Calu3 (cell line): ENCODE measurements around the gene TEDDM1. TPM values are rescaled to one million over a fixed set of nuclear protein-coding genes. Genes with fewer than 3 reads are reported as not detected.

Experiments
- BruUV-seq: library from RNA; stranded (reverse); fragments of 400-500 nt; replicated peaks from 2 replicates; lab custom pipeline; 2021; lab: Mats Ljungman, UMichigan
- CTCF ChIA-PET: fragments of 300-600 bp; sonication (Branson Sonifier 250); formaldehyde crosslinking; loops from one replicate; lab custom pipeline; 2022; ENCODE audit warnings: antibody characterized with exemption; lab: Charles Lee
- DNase-seq: peaks from one replicate; pipeline ENCODE4 v3.0.0; 2022
- H3K27ac Mint-ChIP-seq: one replicate; pipeline ENCODE4 v1.8.0; 2022; ENCODE audit warnings: mixed read lengths; ENCODE audit not compliant: unreplicated experiment
- H3K27me3 Mint-ChIP-seq: one replicate; pipeline ENCODE4 v1.8.0; 2022; ENCODE audit warnings: mixed read lengths; ENCODE audit not compliant: unreplicated experiment
- H3K36me3 Mint-ChIP-seq: one replicate; pipeline ENCODE4 v1.8.0; 2022; ENCODE audit warnings: mild to moderate bottlenecking, moderate library complexity, mixed read lengths; ENCODE audit not compliant: insufficient read depth, unreplicated experiment
- H3K4me1 Mint-ChIP-seq: one replicate; pipeline ENCODE4 v1.8.0; 2022; ENCODE audit warnings: mild to moderate bottlenecking, low read depth, mixed read lengths; ENCODE audit not compliant: unreplicated experiment
- H3K4me3 Mint-ChIP-seq: one replicate; pipeline ENCODE4 v1.8.0; 2022; ENCODE audit warnings: mild to moderate bottlenecking, low read depth, moderate library complexity, mixed read lengths; ENCODE audit not compliant: unreplicated experiment
- H3K9me3 Mint-ChIP-seq: one replicate; pipeline ENCODE4 v1.8.0; 2022; ENCODE audit warnings: low read depth, mixed read lengths; ENCODE audit not compliant: unreplicated experiment
- CTCF ChIP-seq: fragments of 200-600 bp; IDR thresholded peaks from one replicate; pipeline ENCODE4 v1.8.0; 2022; ENCODE audit warnings: antibody characterized with exemption; ENCODE audit not compliant: unreplicated experiment
- intact Hi-C: fragments of 100-400 bp; cut with micrococcal nuclease; formaldehyde crosslinking; loops from one replicate; pipeline ENCODE4 v1.10.0; 2022; ENCODE audit not compliant: unreplicated experiment
- total RNA-seq: library from RNA; stranded (reverse); gene quantifications from 2 replicates; pipeline ENCODE4 v1.2.3, GENCODE V29; 2022

Gene TEDDM1
- total RNA-seq, 1 experiment from 2014 or later: not detected

GRCh38 chr1:182446033-182446669, 45.7 kb upstream of the TEDDM1 start:
- Mint-ChIP-seq H3K4me3 (no peak overlapping the region), H3K27ac (no peak overlapping the region), H3K36me3 (no peaks in the 10 kb centered on the region), H3K27me3 (peaks cover 40% of the 10 kb centered on the region), H3K4me1 (no peaks in the 10 kb centered on the region), H3K9me3 (no peaks in the 10 kb centered on the region)
- DNase-seq: peak; percentile 60
- intact Hi-C loops: loop anchor here (1.0 to 2.0 kb wide), 3 partner anchors 143 to 362 kb away; partner anchors contain the start of gene RNASEL
- CTCF ChIA-PET: no interaction called here
- TF ChIP-seq CTCF: peak; percentile 55
- no TSS peak for BruUV-seq

- intact Hi-C loops: no loop called here
- CTCF ChIA-PET: interaction anchor here (0.7 to 0.8 kb wide), 2 partner anchors 151 to 164 kb away, joined by 3 read pairs; no protein-coding TSS in a partner anchor
- H3K4me1 Mint-ChIP-seq: no peaks in the 10 kb centered on the region
- BruUV-seq: no TSS peak
- H3K27ac Mint-ChIP-seq: no peak overlapping the region
- peaks cover 30% of the 10 kb centered on the region for H3K27me3 Mint-ChIP-seq
- no peak for DNase-seq
- H3K4me3 Mint-ChIP-seq: no peak overlapping the region
- H3K9me3 Mint-ChIP-seq: no peaks in the 10 kb centered on the region
- H3K36me3 Mint-ChIP-seq: no peaks in the 10 kb centered on the region
- no peak for TF ChIP-seq CTCF
Measured at GRCh38 chr1:182444497-182444896, 44.0 kb upstream of the TEDDM1 start.

GRCh38 chr1:182442333-182442732, 41.9 kb upstream of the TEDDM1 start:
- peaks cover 2% of the 10 kb centered on the region for H3K9me3 Mint-ChIP-seq
- intact Hi-C loops: no loop called here
- peaks cover 35% of the 10 kb centered on the region for H3K27me3 Mint-ChIP-seq

GRCh38 chr1:182441719-182442118, 41.3 kb upstream of the TEDDM1 start:
- CTCF ChIA-PET: no interaction called here
- BruUV-seq: no TSS peak
- no peaks in the 10 kb centered on the region for H3K4me1 Mint-ChIP-seq

More at GRCh38 chr1:182442333-182442732, 41.9 kb upstream of the TEDDM1 start:
- CTCF ChIA-PET: no interaction called here
- no peak for DNase-seq
- Mint-ChIP-seq H3K4me3 (no peak overlapping the region), H3K36me3 (no peaks in the 10 kb centered on the region), H3K4me1 (no peaks in the 10 kb centered on the region), H3K27ac (no peak overlapping the region)
- BruUV-seq: no TSS peak
- no peak for TF ChIP-seq CTCF

More at GRCh38 chr1:182441719-182442118, 41.3 kb upstream of the TEDDM1 start:
- peaks cover 2% of the 10 kb centered on the region for H3K9me3 Mint-ChIP-seq
- H3K4me3 Mint-ChIP-seq: no peak overlapping the region
- H3K27ac Mint-ChIP-seq: no peak overlapping the region
- no peak for TF ChIP-seq CTCF
- H3K36me3 Mint-ChIP-seq: no peaks in the 10 kb centered on the region
- DNase-seq: no peak
- peaks cover 42% of the 10 kb centered on the region for H3K27me3 Mint-ChIP-seq
- intact Hi-C loops: no loop called here
